SU-DHL-6 (cell line): ENCODE results near the gene THBD.

Experiments
- H2AFZ ChIP-seq: fragments of 200-600 bp; sonication (generic); 2 replicates; pipeline ENCODE4 v1.6.1; 2014; ENCODE audit warnings: low read depth, mild to moderate bottlenecking, moderate library complexity, mixed read lengths, antibody characterized with exemption, low read length; ENCODE audit not compliant: severe bottlenecking
- H3F3A ChIP-seq: fragments of 200-600 bp; shearing (Covaris generic); 2 replicates; pipeline ENCODE4 v1.6.0; 2016; ENCODE audit warnings: antibody characterized with exemption, mild to moderate bottlenecking; ENCODE audit not compliant: insufficient read depth
- H3K27ac ChIP-seq: fragments of 200-600 bp; sonication (generic); 2 replicates; pipeline ENCODE4 v1.5.1; 2016; ENCODE audit warnings: low read depth, mild to moderate bottlenecking, low read length, moderate library complexity, mixed read lengths
- H3K27me3 ChIP-seq: fragments of 200-600 bp; sonication (generic), shearing (Covaris generic); 2 replicates; pipeline ENCODE4 v1.6.0; 2014; ENCODE audit warnings: mild to moderate bottlenecking, low read length
- H3K36me3 ChIP-seq: fragments of 200-600 bp; sonication (generic); 2 replicates; pipeline ENCODE4 v1.6.1; 2014; ENCODE audit warnings: mild to moderate bottlenecking, low read length, mixed read lengths
- H3K4me2 ChIP-seq: fragments of 300-600, 200-600 bp; shearing (Covaris generic), sonication (generic); 2 replicates; pipeline ENCODE4 v1.6.0; 2014; ENCODE audit warnings: low read length, low read depth, mild to moderate bottlenecking; ENCODE audit not compliant: poor library complexity, severe bottlenecking
- H3K4me3 ChIP-seq: fragments of 200-600 bp; sonication (generic); 2 replicates; pipeline ENCODE4 v1.5.1; 2014; ENCODE audit warnings: antibody characterized with exemption, low read length, mild to moderate bottlenecking, mixed read lengths; ENCODE audit not compliant: insufficient read depth, poor library complexity, severe bottlenecking
- H3K79me2 ChIP-seq: fragments of 200-600 bp; sonication (generic); 2 replicates; pipeline ENCODE4 v1.6.1; 2014; ENCODE audit warnings: mild to moderate bottlenecking, low read length, moderate library complexity; ENCODE audit not compliant: insufficient read depth
- H3K9ac ChIP-seq: fragments of 200-600 bp; sonication (generic); 2 replicates; pipeline ENCODE4 v1.7.0; 2014; ENCODE audit warnings: mild to moderate bottlenecking, low read length
- H3K9me2 ChIP-seq: fragments of 200-600 bp; sonication (generic); replicated peaks from 2 replicates; pipeline ENCODE4 v1.6.1; 2014; ENCODE audit warnings: low read length; ENCODE audit not compliant: insufficient read depth
- H3K9me3 ChIP-seq: fragments of 200-600 bp; sonication (generic); 2 replicates; pipeline ENCODE4 v1.6.1; 2014; ENCODE audit warnings: low read length, mixed read lengths; ENCODE audit not compliant: insufficient read depth
- H4K20me1 ChIP-seq: fragments of 200-600 bp; sonication (generic); 2 replicates; pipeline ENCODE4 v1.6.1; 2014; ENCODE audit warnings: low read depth, mild to moderate bottlenecking, antibody characterized with exemption, low read length, moderate library complexity, mixed read lengths
- EZH2phosphoT487 ChIP-seq: fragments of 200-600 bp; sonication (generic), shearing (Covaris generic); conservative IDR thresholded peaks from 2 replicates; pipeline ENCODE4 v1.6.1; 2018; ENCODE audit warnings: mild to moderate bottlenecking, antibody characterized with exemption, low read length, moderate library complexity, mixed read lengths
- TF ChIP-seq, protein P1 (sequence below): fragments of 200-600 bp; sonication (generic); IDR thresholded peaks from one replicate; pipeline ENCODE4 v1.5.1; 2017; ENCODE audit warnings: antibody characterized with exemption, mild to moderate bottlenecking, low read length, moderate library complexity; ENCODE audit not compliant: insufficient read depth, poor library complexity, severe bottlenecking

Gene THBD

DNA sequence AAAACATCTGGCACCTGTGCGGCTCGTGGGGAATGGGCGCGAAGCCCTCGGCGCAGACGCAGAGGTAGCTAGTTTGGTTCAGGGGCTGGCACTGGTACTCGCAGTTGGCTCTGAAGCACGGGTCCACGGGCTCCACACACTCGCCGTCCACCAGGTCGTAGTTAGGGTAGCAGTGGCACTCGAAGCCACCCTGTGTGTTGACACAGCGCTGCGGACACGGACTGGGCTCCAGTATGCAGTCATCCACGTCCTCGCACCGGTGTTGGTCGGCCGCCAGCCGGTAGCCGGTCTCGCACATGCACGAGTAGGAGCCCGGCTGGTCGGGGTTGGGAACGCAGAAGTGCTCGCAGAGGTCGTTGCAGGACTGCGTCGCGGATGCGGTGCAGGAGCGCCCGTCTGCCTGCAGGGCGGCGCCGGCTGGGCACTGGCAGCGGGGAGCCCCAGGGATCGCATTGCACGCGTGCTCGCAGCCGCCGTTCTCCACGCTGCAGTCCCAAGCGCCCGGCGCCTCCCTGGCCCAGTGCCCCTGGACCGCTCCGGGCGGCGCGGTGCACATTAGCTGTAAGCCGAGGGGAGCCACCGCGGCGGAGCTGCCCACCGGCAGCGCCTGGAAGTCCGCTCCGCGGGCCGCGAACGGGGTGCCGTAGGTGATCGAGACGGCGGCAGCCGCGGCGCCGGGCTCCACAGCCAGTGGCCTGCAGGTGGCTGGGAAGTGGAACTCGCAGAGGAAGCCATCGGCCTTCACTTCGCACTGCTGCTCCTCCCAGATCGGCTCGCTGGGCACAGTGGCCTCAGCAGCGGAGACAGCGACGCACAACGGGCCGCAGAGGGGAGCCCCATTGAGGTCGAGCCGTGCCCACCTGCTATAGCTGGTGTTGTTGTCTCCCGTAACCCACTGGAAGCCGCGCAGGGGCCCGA lies 930 bp downstream of the THBD start:
- Histone ChIP-seq H3F3A (no peaks in the 10 kb centered on the region), H3K9ac (no peak overlapping the region), H3K9me2 (no peaks in the 10 kb centered on the region), H3K79me2 (no peaks in the 10 kb centered on the region), H3K9me3 (no peaks in the 10 kb centered on the region), H4K20me1 (no peaks in the 10 kb centered on the region), H3K36me3 (no peaks in the 10 kb centered on the region), H3K27me3 (no peaks in the 10 kb centered on the region), H3K4me3 (no peak overlapping the region), H2AFZ (no peak overlapping the region), H3K4me2 (no peak overlapping the region), H3K27ac (no peak overlapping the region)
- TF ChIP-seq, protein P1, sequence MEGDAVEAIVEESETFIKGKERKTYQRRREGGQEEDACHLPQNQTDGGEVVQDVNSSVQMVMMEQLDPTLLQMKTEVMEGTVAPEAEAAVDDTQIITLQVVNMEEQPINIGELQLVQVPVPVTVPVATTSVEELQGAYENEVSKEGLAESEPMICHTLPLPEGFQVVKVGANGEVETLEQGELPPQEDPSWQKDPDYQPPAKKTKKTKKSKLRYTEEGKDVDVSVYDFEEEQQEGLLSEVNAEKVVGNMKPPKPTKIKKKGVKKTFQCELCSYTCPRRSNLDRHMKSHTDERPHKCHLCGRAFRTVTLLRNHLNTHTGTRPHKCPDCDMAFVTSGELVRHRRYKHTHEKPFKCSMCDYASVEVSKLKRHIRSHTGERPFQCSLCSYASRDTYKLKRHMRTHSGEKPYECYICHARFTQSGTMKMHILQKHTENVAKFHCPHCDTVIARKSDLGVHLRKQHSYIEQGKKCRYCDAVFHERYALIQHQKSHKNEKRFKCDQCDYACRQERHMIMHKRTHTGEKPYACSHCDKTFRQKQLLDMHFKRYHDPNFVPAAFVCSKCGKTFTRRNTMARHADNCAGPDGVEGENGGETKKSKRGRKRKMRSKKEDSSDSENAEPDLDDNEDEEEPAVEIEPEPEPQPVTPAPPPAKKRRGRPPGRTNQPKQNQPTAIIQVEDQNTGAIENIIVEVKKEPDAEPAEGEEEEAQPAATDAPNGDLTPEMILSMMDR: no peak
- TF ChIP-seq EZH2phosphoT487: no peak

DNA sequence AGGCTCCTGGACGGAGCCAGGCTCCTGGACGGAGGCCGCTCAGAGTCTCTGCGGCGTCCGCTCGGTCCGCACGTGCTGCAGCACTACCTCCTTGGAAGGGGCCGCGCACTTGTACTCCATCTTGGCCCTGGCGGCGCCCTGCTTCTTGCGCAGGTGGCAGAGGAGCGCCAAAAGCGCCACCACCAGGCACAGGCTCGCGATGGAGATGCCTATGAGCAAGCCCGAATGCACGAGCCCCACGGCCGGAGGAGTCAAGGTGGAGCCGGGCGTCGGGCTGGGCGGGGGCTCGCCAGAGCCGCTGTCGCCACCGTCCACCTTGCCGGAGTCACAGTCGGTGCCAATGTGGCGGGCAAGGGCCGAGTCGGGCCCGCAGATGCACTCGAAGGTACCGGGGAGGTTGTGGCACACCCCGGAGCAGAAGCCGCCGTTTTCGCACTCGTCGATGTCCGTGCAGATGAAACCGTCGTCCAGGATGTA lies 1.7 kb downstream of the THBD start:
- H3K79me2 ChIP-seq: no peaks in the 10 kb centered on the region
- no peak overlapping the region for H3K4me3 ChIP-seq
- no peaks in the 10 kb centered on the region for H3K36me3 ChIP-seq
- no peaks in the 10 kb centered on the region for H4K20me1 ChIP-seq
- no peak overlapping the region for H3K9ac ChIP-seq
- no peak overlapping the region for H2AFZ ChIP-seq
- H3K4me2 ChIP-seq: no peak overlapping the region
- H3K9me2 ChIP-seq: no peaks in the 10 kb centered on the region
- H3K27ac ChIP-seq: no peak overlapping the region
- no peaks in the 10 kb centered on the region for H3K9me3 ChIP-seq
- H3K27me3 ChIP-seq: no peaks in the 10 kb centered on the region
- no peak for TF ChIP-seq EZH2phosphoT487
- TF ChIP-seq, protein P1: no peak
- no peaks in the 10 kb centered on the region for H3F3A ChIP-seq

DNA sequence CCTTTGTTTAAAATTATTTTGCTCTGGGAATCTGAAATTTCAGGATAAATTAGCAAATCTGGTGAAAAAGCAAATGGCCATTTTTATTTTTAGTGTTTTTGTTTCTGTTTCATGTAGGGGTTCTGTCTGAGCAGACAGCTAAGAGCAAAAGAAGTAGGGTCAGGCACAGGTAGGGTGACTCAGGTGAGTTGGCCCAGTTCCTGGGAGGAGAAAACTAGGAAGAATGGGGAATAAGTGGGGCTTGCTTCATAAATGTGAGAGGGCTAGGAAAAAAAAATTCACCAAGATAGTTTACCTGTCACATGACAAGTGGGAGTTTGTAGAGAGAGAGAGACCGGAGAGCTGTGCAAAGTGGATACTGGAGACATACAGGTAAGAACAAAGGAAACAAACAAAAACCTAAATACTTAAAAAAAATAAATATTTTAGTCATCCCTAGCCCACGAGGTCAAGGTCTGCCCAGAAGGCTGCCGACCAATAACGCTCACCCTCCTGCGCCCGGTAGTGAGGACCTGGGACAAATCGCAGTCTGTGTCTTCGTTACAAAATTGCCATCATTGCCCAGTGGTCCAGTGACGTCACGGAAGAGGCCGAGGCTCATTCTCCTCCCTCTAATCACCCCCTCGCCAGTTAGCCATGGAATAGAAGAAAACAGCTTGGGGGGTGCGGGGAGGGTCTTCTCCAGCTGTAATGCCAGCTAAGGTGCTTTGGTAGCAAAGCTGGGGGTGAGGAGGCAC lies 2.3 kb downstream of the THBD start:
- no peaks in the 10 kb centered on the region for H3K27me3 ChIP-seq
- H3K9me2 ChIP-seq: no peaks in the 10 kb centered on the region
- H3K4me2 ChIP-seq: no peak overlapping the region
- H3K9ac ChIP-seq: no peak overlapping the region
- no peaks in the 10 kb centered on the region for H3K9me3 ChIP-seq
- H3F3A ChIP-seq: no peaks in the 10 kb centered on the region
- H3K36me3 ChIP-seq: no peaks in the 10 kb centered on the region
- no peak overlapping the region for H3K4me3 ChIP-seq
- H2AFZ ChIP-seq: no peak overlapping the region
- H3K79me2 ChIP-seq: no peaks in the 10 kb centered on the region
- H3K27ac ChIP-seq: no peak overlapping the region
- no peaks in the 10 kb centered on the region for H4K20me1 ChIP-seq
- TF ChIP-seq EZH2phosphoT487: no peak
- TF ChIP-seq, protein P1: no peak
